Left cardiac atrium (tissue), 4 donors: ENCODE measurements around the gene PLCH1. TPM values are rescaled to one million over a fixed set of nuclear protein-coding genes. Genes with fewer than 3 reads are reported as not detected.

Experiments
- ATAC-seq, 2 donors: fragments of 200-7000 bp; cut with Tn5 transposase; one replicate each; pipeline ENCODE4 v1.9.1; 2020; ENCODE audit warnings: mild to moderate bottlenecking in 2 of 2, moderate library complexity in 2 of 2
- DNase-seq: peaks from one replicate; pipeline ENCODE4 v3.0.0-alpha.2; 2020
- intact Hi-C, 2 donors: fragments of 100-400 bp; cut with DNase I; formaldehyde crosslinking; loops; one replicate each; pipeline versions ENCODE4 v1.14.1 to v1.15.1; 2022 to 2023
- total RNA-seq, 2 donors: library from RNA; stranded (reverse); fragmentation: NEBNext Ultra II Directional; extraction: Animal tissue kit (Norgen Biotek cat#: 25700); gene quantifications; one replicate each; pipeline ENCODE4 v1.2.1, GENCODE V29; 2021
- donor health status: DM: no; HTN: yes; CAD: no.
- donor health status: DM: no; HTN: yes; CAD: no; lungs with severe emphysema.
- donor health status: DM: yes; HTN: yes; CAD: no.
- donor health status: Dilated cardiomyopathy.

The PLCH1 gene
- total RNA-seq, 2 donors from 2014 or later = 0.39 to 1.3 TPM

- DNase-seq (no peak), ATAC-seq (peak in 1 of 2 donors; percentile 65)
- intact Hi-C loops = loop anchor here in 1 of 2 donors (1.0 kb wide), 1 partner anchor 348 kb away; no protein-coding TSS in a partner anchor
These were observed 391.9 kb downstream of the PLCH1 start for GRCh38 chr3:155352900-155353490.

GRCh38 chr3:155350571-155350970, 394.3 kb downstream of the PLCH1 start:
- no peak for DNase-seq
- intact Hi-C loops = no loop called here
- no peak for ATAC-seq

GRCh38 chr3:155347901-155348300, 397.0 kb downstream of the PLCH1 start:
- ATAC-seq (no peak), DNase-seq (no peak)
- intact Hi-C loops = no loop called here

- ATAC-seq (no peak), DNase-seq (no peak)
- intact Hi-C loops = no loop called here
These were observed 402.5 kb downstream of the PLCH1 start for GRCh38 chr3:155342344-155342743.

GRCh38 chr3:155339052-155339451, 405.8 kb downstream of the PLCH1 start:
- no peak for ATAC-seq
- no peak for DNase-seq
- intact Hi-C loops = no loop called here

GRCh38 chr3:155335724-155336354, 409.0 kb downstream of the PLCH1 start:
- ATAC-seq = no peak
- intact Hi-C loops = no loop called here
- no peak for DNase-seq

- DNase-seq (no peak), ATAC-seq (peak in 1 of 2 donors; percentile 47)
- intact Hi-C loops = loop anchor here in 1 of 2 donors (5.0 kb wide), 1 partner anchor 738 kb away; no protein-coding TSS in a partner anchor
These were observed 409.8 kb downstream of the PLCH1 start for GRCh38 chr3:155334914-155335723.

GRCh38 chr3:155334215-155334913, 410.5 kb downstream of the PLCH1 start:
- ATAC-seq (no peak), DNase-seq (no peak)
- intact Hi-C loops = loop anchor here in 1 of 2 donors (5.0 kb wide), 1 partner anchor 737 kb away; no protein-coding TSS in a partner anchor

GRCh38 chr3:155332716-155333115, 412.2 kb downstream of the PLCH1 start:
- intact Hi-C loops = loop anchor here in 1 of 2 donors (5.0 kb wide), 1 partner anchor 735 kb away; no protein-coding TSS in a partner anchor
- no peak for ATAC-seq

GRCh38 chr3:155331078-155331477, 413.8 kb downstream of the PLCH1 start:
- ATAC-seq = no peak
- intact Hi-C loops = loop anchor here in 1 of 2 donors (5.0 kb wide), 1 partner anchor 734 kb away; no protein-coding TSS in a partner anchor
- no peak for DNase-seq

More at GRCh38 chr3:155332716-155333115, 412.2 kb downstream of the PLCH1 start:
- no peak for DNase-seq

- ATAC-seq (no peak), DNase-seq (no peak)
- intact Hi-C loops = loop anchor here in 1 of 2 donors (5.0 kb wide), 1 partner anchor 733 kb away; no protein-coding TSS in a partner anchor
These were observed 414.5 kb downstream of the PLCH1 start for GRCh38 chr3:155330370-155330769.

GRCh38 chr3:155329513-155330048, 415.3 kb downstream of the PLCH1 start:
- intact Hi-C loops = loop anchor here (5.0 to 10.0 kb wide), 2 partner anchors 732 to 995 kb away; no protein-coding TSS in a partner anchor
- ATAC-seq (no peak), DNase-seq (no peak)

GRCh38 chr3:155327871-155328270, 417.0 kb downstream of the PLCH1 start:
- intact Hi-C loops = loop anchor here in 1 of 2 donors (10.0 kb wide), 1 partner anchor 993 kb away; no protein-coding TSS in a partner anchor
- ATAC-seq (no peak), DNase-seq (no peak)

- intact Hi-C loops = loop anchor here in 1 of 2 donors (10.0 kb wide), 1 partner anchor 993 kb away; no protein-coding TSS in a partner anchor
- ATAC-seq = no peak
- no peak for DNase-seq
These were observed 417.4 kb downstream of the PLCH1 start for GRCh38 chr3:155327430-155327829.

GRCh38 chr3:155326901-155327300, 418.0 kb downstream of the PLCH1 start:
- intact Hi-C loops = loop anchor here in 1 of 2 donors (10.0 kb wide), 1 partner anchor 992 kb away; no protein-coding TSS in a partner anchor
- DNase-seq = no peak
- ATAC-seq = no peak

GRCh38 chr3:155326244-155326643, 418.6 kb downstream of the PLCH1 start:
- intact Hi-C loops = loop anchor here in 1 of 2 donors (10.0 kb wide), 1 partner anchor 991 kb away; no protein-coding TSS in a partner anchor
- no peak for ATAC-seq
- DNase-seq = no peak
